Gastroesophageal sphincter (tissue), 4 donors: Measurements from ENCODE around the gene ZNF565. TPM values are rescaled to one million over a fixed set of nuclear protein-coding genes. Genes with fewer than 3 reads are reported as not detected.

Source experiments
- ATAC-seq: fragments of 150-250 bp; one replicate; pipeline ENCODE4 v1.9.1; 2016; ENCODE audit warnings: mild to moderate bottlenecking, moderate library complexity
- H3K27ac ChIP-seq, 4 donors: fragments of 200-600 bp; sonication (generic) in 3 of 4; 1 replicate in 3 of 4; 2 replicates in 1 of 4; pipeline ENCODE4 v1.5.1; 2016 to 2019
- H3K27me3 ChIP-seq: fragments of 200-600 bp; sonication (generic); one replicate; pipeline ENCODE4 v1.5.1; 2019
- H3K36me3 ChIP-seq, 2 donors: fragments of 200-600 bp; sonication (generic); one replicate each; pipeline ENCODE4 v1.5.1; 2019; ENCODE audit warnings: control low read depth in 1 of 2
- H3K4me1 ChIP-seq, 3 donors: fragments of 200-600 bp; sonication (generic); 1 replicate in 2 of 3; 2 replicates in 1 of 3; pipeline ENCODE4 v1.5.1; 2016 to 2019; ENCODE audit warnings: control low read depth in 2 of 3
- H3K4me3 ChIP-seq, 2 donors: fragments of 200-600 bp; sonication (generic); one replicate each; pipeline ENCODE4 v1.5.1; 2019; ENCODE audit warnings: mild to moderate bottlenecking in 1 of 2, moderate library complexity in 1 of 2
- H3K9me3 ChIP-seq, 3 donors: fragments of 200-600 bp; sonication (generic); one replicate each; pipeline ENCODE4 v1.5.1; 2017 to 2019; ENCODE audit warnings: control low read depth in 2 of 3
- CTCF ChIP-seq, 4 experiments: fragments of 200-600 bp in 2 of 4; fragments of 450-650 bp in 2 of 4; sonication (generic) in 1 of 4; IDR thresholded peaks; one replicate each; pipeline ENCODE4 v1.5.1; 2017 to 2019; ENCODE audit warnings: antibody characterized with exemption in 4 of 4, mild to moderate bottlenecking in 2 of 4, moderate library complexity in 2 of 4
- EP300 ChIP-seq: sonication (generic); formaldehyde crosslinking; IDR thresholded peaks from one replicate; pipeline ENCODE4 v1.6.1; 2017; ENCODE audit warnings: antibody characterized with exemption, mild to moderate bottlenecking
- POLR2A ChIP-seq, 2 donors: fragments of 450-650 bp; IDR thresholded peaks; one replicate each; pipeline ENCODE4 v1.6.1; 2017; ENCODE audit warnings: antibody characterized with exemption in 2 of 2, mild to moderate bottlenecking in 2 of 2, moderate library complexity in 1 of 2
- POLR2AphosphoS5 ChIP-seq: sonication (generic); formaldehyde crosslinking; IDR thresholded peaks from one replicate; pipeline ENCODE4 v1.6.1; 2017; ENCODE audit warnings: antibody characterized with exemption
- WGBS, 2 donors: methylation state at CpG; one replicate each; pipeline ENCODE4 v1.1.5; 2018; ENCODE audit warnings: low coverage in 1 of 2; 5-methylcytosine and 5-hydroxymethylcytosine counted together
- total RNA-seq, 4 donors: library from RNA; depleted of rRNA; stranded (reverse); fragments of >200 nt; gene quantifications; one replicate each; pipeline ENCODE4 v1.1.0, GENCODE V29; 2016

ZNF565 gene
- total RNA-seq, 4 donors from 2014 or later, result 4.4 to 6.3 (median 5.8) TPM

GRCh38 chr19:36246006-36246481, 31.6 kb upstream of the ZNF565 start:
- H3K36me3 ChIP-seq, result no peaks in the 10 kb centered on the region
- H3K4me1 ChIP-seq, result peaks cover 0 to 17% (median 0%) of the 10 kb centered on the region in 3 donors
- TF ChIP-seq EP300 (no peak), POLR2A (IDR thresholded peaks at IDR 0.05) (no peak), CTCF (IDR thresholded peaks at IDR 0.05) (no peak), POLR2AphosphoS5 (no peak)
- H3K27me3 ChIP-seq, result no peaks in the 10 kb centered on the region
- no peak for ATAC-seq
- H3K27ac ChIP-seq, result no peak overlapping the region
- peak overlapping the region; percentile 19 to 50 for H3K4me3 ChIP-seq
- H3K9me3 ChIP-seq, result peaks cover 0 to 6% (median 0%) of the 10 kb centered on the region in 3 donors
- 18 to 36% methylated on average over 2 to 4 of the region's 29 CpGs for WGBS, 2 donors

GRCh38 chr19:36245210-36246005, 30.9 kb upstream of the ZNF565 start:
- TF ChIP-seq POLR2AphosphoS5 (no peak), EP300 (no peak), CTCF (IDR thresholded peaks at IDR 0.05) (no peak), POLR2A (IDR thresholded peaks at IDR 0.05) (no peak)
- Histone ChIP-seq H3K4me3 (peak overlapping the region; percentile 19 to 50), H3K9me3 (peaks cover 0 to 6% (median 0%) of the 10 kb centered on the region in 3 donors), H3K4me1 (peaks cover 0 to 17% (median 0%) of the 10 kb centered on the region in 3 donors), H3K36me3 (peaks cover 0 to under 1% of the 10 kb centered on the region in 2 donors), H3K27ac (no peak overlapping the region), H3K27me3 (no peaks in the 10 kb centered on the region)
- WGBS, 2 donors, result no CpG with 5 or more reads among the region's 63 CpGs
- no peak for ATAC-seq

- no peak for ATAC-seq
- 89 to 100% methylated on average over 1 to 2 of the region's 11 CpGs for WGBS, 2 donors
- TF ChIP-seq CTCF (IDR thresholded peaks at IDR 0.05) (no peak), POLR2A (IDR thresholded peaks at IDR 0.05) (no peak), EP300 (no peak), POLR2AphosphoS5 (no peak)
- Histone ChIP-seq H3K4me1 (peaks cover 0 to 17% (median 0%) of the 10 kb centered on the region in 3 donors), H3K36me3 (peaks cover 0 to 14% of the 10 kb centered on the region in 2 donors), H3K9me3 (peaks cover 0 to 6% (median 0%) of the 10 kb centered on the region in 3 donors), H3K27ac (no peak overlapping the region), H3K27me3 (no peaks in the 10 kb centered on the region), H3K4me3 (no peak overlapping the region)
Observed at GRCh38 chr19:36244066-36244465, 29.6 kb upstream of the ZNF565 start.

- 91 to 100% methylated on average over 3 of the region's 3 CpGs for WGBS, 2 donors
- no peaks in the 10 kb centered on the region for H3K4me1 ChIP-seq
- no peak overlapping the region for H3K4me3 ChIP-seq
- ATAC-seq, result no peak
- TF ChIP-seq CTCF (IDR thresholded peaks at IDR 0.05), result no peak
- TF ChIP-seq POLR2AphosphoS5, result no peak
- TF ChIP-seq POLR2A (IDR thresholded peaks at IDR 0.05), result no peak
- no peak for TF ChIP-seq EP300
- no peak overlapping the region for H3K27ac ChIP-seq
- peaks cover 0 to 21% (median 2%) of the 10 kb centered on the region in 3 donors for H3K9me3 ChIP-seq
- H3K36me3 ChIP-seq, result peaks cover 8 to 84% of the 10 kb centered on the region in 2 donors
- H3K27me3 ChIP-seq, result no peaks in the 10 kb centered on the region
Observed at GRCh38 chr19:36236946-36237310, 22.5 kb upstream of the ZNF565 start.
